ENCODE measurements around the gene CALCB. TPM values are rescaled to one million over a fixed set of nuclear protein-coding genes. Genes with fewer than 3 reads are reported as not detected.
"Not testable (repeated sequence)": the region's sequence is repeated elsewhere in the genome, so short reads cannot be mapped to it uniquely, and the experiment has no call there.

The CALCB gene
- total RNA-seq, 1 donor from 2014 or later, result 0.62 TPM

- H3K9me3 ChIP-seq (ENCODE audit: low read depth), result no peaks in the 10 kb centered on the region
- H2AFZ ChIP-seq (replicated peaks), result no peak overlapping the region
- H4K20me1 ChIP-seq (ENCODE audit: low read depth), result no peaks in the 10 kb centered on the region
- H3K27me3 ChIP-seq, result no peaks in the 10 kb centered on the region
- H3K9me3 Mint-ChIP-seq, result no peaks in the 10 kb centered on the region
- no peaks in the 10 kb centered on the region for H3F3A ChIP-seq (ENCODE audit: low read depth)
- H3K4me2 ChIP-seq, result no peak overlapping the region
- H3K36me3 Mint-ChIP-seq, result no peaks in the 10 kb centered on the region
- H3K27me3 Mint-ChIP-seq (ENCODE audit: insufficient read depth, low read depth), result peaks cover 6% of the 10 kb centered on the region
- peaks cover 3% of the 10 kb centered on the region for H3K4me1 Mint-ChIP-seq
- no peak for DNase-seq (ENCODE audit: low spot score)
- H3K27ac Mint-ChIP-seq, result no peak overlapping the region
- no peak overlapping the region for H3K4me3 ChIP-seq
- no peaks in the 10 kb centered on the region for H3K36me3 ChIP-seq
- no peak for TF ChIP-seq EZH2phosphoT487 (IDR thresholded peaks at IDR 0.05)
- TF ChIP-seq, protein P1, sequence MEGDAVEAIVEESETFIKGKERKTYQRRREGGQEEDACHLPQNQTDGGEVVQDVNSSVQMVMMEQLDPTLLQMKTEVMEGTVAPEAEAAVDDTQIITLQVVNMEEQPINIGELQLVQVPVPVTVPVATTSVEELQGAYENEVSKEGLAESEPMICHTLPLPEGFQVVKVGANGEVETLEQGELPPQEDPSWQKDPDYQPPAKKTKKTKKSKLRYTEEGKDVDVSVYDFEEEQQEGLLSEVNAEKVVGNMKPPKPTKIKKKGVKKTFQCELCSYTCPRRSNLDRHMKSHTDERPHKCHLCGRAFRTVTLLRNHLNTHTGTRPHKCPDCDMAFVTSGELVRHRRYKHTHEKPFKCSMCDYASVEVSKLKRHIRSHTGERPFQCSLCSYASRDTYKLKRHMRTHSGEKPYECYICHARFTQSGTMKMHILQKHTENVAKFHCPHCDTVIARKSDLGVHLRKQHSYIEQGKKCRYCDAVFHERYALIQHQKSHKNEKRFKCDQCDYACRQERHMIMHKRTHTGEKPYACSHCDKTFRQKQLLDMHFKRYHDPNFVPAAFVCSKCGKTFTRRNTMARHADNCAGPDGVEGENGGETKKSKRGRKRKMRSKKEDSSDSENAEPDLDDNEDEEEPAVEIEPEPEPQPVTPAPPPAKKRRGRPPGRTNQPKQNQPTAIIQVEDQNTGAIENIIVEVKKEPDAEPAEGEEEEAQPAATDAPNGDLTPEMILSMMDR (IDR thresholded peaks at IDR 0.05), result no peak
- no peak for TF ChIP-seq EZH2 (IDR thresholded peaks at IDR 0.05)
- H3K4me1 ChIP-seq, result no peaks in the 10 kb centered on the region
- H3K79me2 ChIP-seq (ENCODE audit: low read depth), result no peaks in the 10 kb centered on the region
- no peak overlapping the region for H3K4me3 Mint-ChIP-seq
- H3K9ac ChIP-seq, result no peak overlapping the region
- no peak overlapping the region for H3K27ac ChIP-seq
Measured at GRCh38 chr11:15059132-15059915, 14.1 kb upstream of the CALCB start.

- no peaks in the 10 kb centered on the region for H3K79me2 ChIP-seq (ENCODE audit: low read depth)
- DNase-seq (ENCODE audit: low spot score), result no peak
- H3K9me3 Mint-ChIP-seq, result no peaks in the 10 kb centered on the region
- no peak overlapping the region for H3K4me2 ChIP-seq
- H3K4me3 Mint-ChIP-seq, result no peak overlapping the region
- H3F3A ChIP-seq (ENCODE audit: low read depth), result no peaks in the 10 kb centered on the region
- no peaks in the 10 kb centered on the region for H3K4me1 ChIP-seq
- H3K27ac ChIP-seq, result no peak overlapping the region
- no peak overlapping the region for H3K9ac ChIP-seq
- TF ChIP-seq EZH2 (IDR thresholded peaks at IDR 0.05) (no peak), EZH2phosphoT487 (IDR thresholded peaks at IDR 0.05) (no peak)
- TF ChIP-seq, protein P1 (IDR thresholded peaks at IDR 0.05), result no peak
- H2AFZ ChIP-seq (replicated peaks), result no peak overlapping the region
- H3K9me3 ChIP-seq (ENCODE audit: low read depth), result no peaks in the 10 kb centered on the region
- H3K36me3 Mint-ChIP-seq, result no peaks in the 10 kb centered on the region
- H4K20me1 ChIP-seq (ENCODE audit: low read depth), result no peaks in the 10 kb centered on the region
- peaks cover 6% of the 10 kb centered on the region for H3K27me3 Mint-ChIP-seq (ENCODE audit: insufficient read depth, low read depth)
- H3K36me3 ChIP-seq, result no peaks in the 10 kb centered on the region
- H3K4me3 ChIP-seq, result no peak overlapping the region
- peaks cover 3% of the 10 kb centered on the region for H3K4me1 Mint-ChIP-seq
- no peaks in the 10 kb centered on the region for H3K27me3 ChIP-seq
- no peak overlapping the region for H3K27ac Mint-ChIP-seq
Measured at GRCh38 chr11:15062599-15062998, 10.8 kb upstream of the CALCB start.

DNA sequence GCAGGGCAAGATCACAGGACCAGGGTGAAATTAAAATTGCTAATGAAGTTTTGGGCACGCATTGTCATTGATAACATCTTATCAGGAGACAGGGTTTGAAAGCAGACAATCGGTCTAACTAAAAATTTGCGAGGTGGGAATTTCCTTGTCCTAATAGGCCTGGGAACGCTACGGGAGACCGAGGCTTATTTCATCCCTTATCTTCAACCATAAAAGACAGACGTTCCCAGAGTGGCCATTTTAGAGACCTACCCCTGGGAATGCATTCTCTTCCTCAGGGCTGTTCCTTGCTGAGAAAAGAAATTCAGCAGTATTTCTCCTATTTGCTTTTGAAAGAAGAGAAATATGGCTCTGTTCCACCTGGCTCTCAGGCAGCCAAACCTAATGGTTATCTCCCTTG, 3.6 kb upstream of the CALCB start:
- peaks cover 11% of the 10 kb centered on the region for H3K9me3 Mint-ChIP-seq
- not testable (repeated sequence) for H3K9me3 ChIP-seq (ENCODE audit: low read depth); H2AFZ ChIP-seq (replicated peaks); H3K4me3 Mint-ChIP-seq; H3K36me3 Mint-ChIP-seq; H3K79me2 ChIP-seq (ENCODE audit: low read depth); H3K27ac Mint-ChIP-seq; H3F3A ChIP-seq (ENCODE audit: low read depth); H3K27ac ChIP-seq; H3K9ac ChIP-seq; H3K27me3 Mint-ChIP-seq (ENCODE audit: insufficient read depth, low read depth); H3K4me3 ChIP-seq; H3K4me1 Mint-ChIP-seq; H3K4me1 ChIP-seq; H4K20me1 ChIP-seq (ENCODE audit: low read depth); DNase-seq (ENCODE audit: low spot score); H3K4me2 ChIP-seq; H3K36me3 ChIP-seq
- H3K27me3 ChIP-seq, result peaks cover 33% of the 10 kb centered on the region

- TF ChIP-seq EZH2 (IDR thresholded peaks at IDR 0.05) (no peak), EZH2phosphoT487 (IDR thresholded peaks at IDR 0.05) (no peak)
- TF ChIP-seq, protein P1 (IDR thresholded peaks at IDR 0.05), result no peak
- no peak overlapping the region for H3K27ac Mint-ChIP-seq
- Histone ChIP-seq H4K20me1 (ENCODE audit: low read depth) (no peaks in the 10 kb centered on the region), H3K4me2 (no peak overlapping the region), H3F3A (ENCODE audit: low read depth) (peaks cover 9% of the 10 kb centered on the region), H3K36me3 (no peaks in the 10 kb centered on the region), H3K4me1 (no peaks in the 10 kb centered on the region), H3K27ac (no peak overlapping the region), H3K9ac (no peak overlapping the region), H3K4me3 (no peak overlapping the region), H3K27me3 (peaks cover 33% of the 10 kb centered on the region), H3K79me2 (ENCODE audit: low read depth) (no peaks in the 10 kb centered on the region), H3K9me3 (ENCODE audit: low read depth) (no peaks in the 10 kb centered on the region), H2AFZ (replicated peaks) (no peak overlapping the region)
- H3K4me3 Mint-ChIP-seq, result no peak overlapping the region
- peaks cover 11% of the 10 kb centered on the region for H3K9me3 Mint-ChIP-seq
- peaks cover 11% of the 10 kb centered on the region for H3K27me3 Mint-ChIP-seq (ENCODE audit: insufficient read depth, low read depth)
- DNase-seq (ENCODE audit: low spot score), result no peak
- H3K36me3 Mint-ChIP-seq, result no peaks in the 10 kb centered on the region
- peaks cover 6% of the 10 kb centered on the region for H3K4me1 Mint-ChIP-seq
Measured at GRCh38 chr11:15071556-15072255, 1.7 kb upstream of the CALCB start.

Measured in neural progenitor cell (in vitro differentiated cells).